Stimulated activated CD8-positive, alpha-beta memory T cell treated with anti-CD3 and anti-CD28 coated beads, Interleukin-15, amount 100 ng/mL, for 48 hours (primary cell): ENCODE data around the gene MBD3L5.
"Not testable (repeated sequence)": the region's sequence is repeated elsewhere in the genome, so short reads cannot be mapped to it uniquely, and the experiment has no call there.

Experiments used
- DNase-seq, 2 donors: peaks; one replicate each; pipeline ENCODE4 v3.0.0-alpha.2; 2020; ENCODE audit warnings: low read depth in 2 of 2

MBD3L5 gene

GRCh38 chr19:7052896-7053295 lies 22.5 kb downstream of the MBD3L5 start:
- DNase-seq = not testable (repeated sequence)

- DNase-seq = not testable (repeated sequence)
These were observed 24.4 kb downstream of the MBD3L5 start for GRCh38 chr19:7054635-7055368.

DNA sequence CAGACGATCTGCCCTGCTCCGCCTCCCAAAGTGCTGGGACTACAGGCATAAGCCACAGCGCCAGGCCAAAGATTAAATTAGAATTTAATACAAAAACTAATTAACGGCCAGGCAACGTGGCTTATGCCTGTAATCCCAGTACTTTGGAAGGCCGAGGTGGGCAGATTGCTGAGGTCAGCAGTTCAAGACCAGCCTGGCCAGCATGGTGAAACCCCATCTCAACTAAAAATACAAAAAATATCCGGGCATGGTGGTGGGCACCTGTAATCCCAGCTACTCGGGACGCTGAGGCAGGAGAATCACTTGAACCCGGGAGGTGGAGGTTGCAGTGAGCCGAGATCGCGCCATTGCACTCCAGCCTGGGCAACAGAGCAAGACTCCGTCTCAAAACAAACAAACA lies 25.3 kb downstream of the MBD3L5 start:
- not testable (repeated sequence) for DNase-seq

DNA sequence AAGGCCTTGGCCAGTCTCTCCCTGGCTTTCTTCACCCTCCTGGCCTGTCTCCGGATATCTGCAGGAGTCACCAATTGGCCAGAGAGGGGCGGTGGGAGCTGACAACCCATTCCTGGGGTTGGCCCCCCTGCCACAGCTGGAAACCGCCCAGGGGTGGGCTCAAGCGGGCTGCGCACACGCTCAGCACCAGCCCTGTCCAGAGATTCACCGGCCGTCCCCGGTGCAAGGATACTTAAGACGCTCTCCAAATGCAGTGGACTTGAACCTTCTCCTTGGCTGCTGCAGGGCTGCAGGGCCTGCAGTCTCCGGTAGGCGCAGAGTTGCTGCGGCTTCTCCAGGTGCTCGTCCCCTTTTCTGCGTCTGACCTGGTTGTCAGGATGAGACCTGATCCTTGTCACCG lies 26.0 kb downstream of the MBD3L5 start:
- not testable (repeated sequence) for DNase-seq

- DNase-seq = not testable (repeated sequence)
These were observed 28.2 kb downstream of the MBD3L5 start, which contains the start of gene MBD3L3 for GRCh38 chr19:7058576-7058975. TSS of gene MBD3L3 (minus strand) at chr19:7058676. CDS start at chr19:7058605, 71 bp downstream.

DNA sequence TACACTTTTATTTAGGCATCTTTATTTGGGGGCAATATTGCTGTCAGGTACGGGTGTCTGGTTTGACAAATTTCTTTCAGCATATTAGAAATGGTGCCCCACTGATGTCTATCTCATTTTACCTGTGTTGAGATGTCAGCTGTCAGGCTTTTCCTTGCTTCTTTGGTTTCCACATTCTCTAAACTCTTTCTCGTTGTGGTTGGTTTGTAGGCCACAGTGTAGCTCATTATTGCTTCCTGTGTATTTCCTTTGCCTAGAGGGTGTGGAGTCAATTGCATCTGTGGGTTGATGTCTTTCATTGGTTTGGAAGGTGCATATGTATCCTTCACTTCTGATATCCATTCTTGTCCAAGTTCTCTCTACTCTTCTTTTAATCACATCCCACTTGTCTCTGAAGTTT lies 29.6 kb downstream of the MBD3L5 start:
- not testable (repeated sequence) for DNase-seq

DNA sequence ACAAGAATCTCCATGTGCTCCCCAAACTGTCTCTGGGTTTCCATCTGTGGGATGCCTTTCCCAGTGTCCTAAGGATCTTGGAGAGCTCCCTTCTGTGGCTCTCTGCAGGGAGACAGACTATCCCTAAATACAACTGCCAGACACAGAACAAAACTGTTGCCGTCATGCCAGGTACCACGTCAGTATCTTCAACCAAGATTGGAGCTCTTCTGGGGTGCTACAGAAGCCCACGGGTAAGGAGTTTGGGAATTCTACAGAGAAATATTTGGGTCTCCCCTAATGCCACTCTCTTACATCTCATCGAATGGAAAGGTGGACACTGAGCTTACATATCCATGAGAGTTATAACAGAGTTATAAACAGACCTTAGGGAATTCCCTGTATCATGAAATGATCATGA lies 33.0 kb downstream of the MBD3L5 start:
- no peak for DNase-seq

DNA sequence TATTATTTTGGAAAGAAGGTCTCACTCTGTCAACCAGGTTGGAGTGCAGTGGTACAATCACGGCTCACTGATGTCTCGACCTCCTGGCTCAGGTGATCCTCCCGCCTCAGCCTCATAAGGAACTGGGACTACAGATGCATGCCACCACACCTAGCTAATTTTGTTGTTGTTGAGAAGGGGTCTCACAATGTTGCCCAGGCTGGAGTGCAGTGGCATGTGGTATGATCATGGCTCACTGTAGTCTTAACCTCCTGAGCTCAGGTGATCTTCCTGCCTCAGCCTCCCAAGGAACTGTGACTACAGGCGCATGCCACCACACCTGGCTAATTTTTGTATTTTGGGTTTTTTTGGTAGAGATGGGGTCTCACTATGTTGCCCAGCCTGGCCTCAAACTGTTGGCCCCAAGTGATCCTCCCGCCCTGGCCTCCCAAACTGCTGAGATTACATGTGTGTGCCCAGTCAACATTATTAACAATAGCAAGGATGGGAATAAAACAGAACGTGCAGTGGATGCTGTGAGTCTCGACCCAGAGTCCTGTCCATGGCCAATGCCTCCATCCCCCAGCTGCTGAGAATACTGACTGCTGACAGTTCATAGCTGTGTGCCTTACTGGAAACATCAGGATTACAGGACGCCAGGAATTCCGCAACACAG lies 33.5 kb downstream of the MBD3L5 start:
- DNase-seq = no peak

DNA sequence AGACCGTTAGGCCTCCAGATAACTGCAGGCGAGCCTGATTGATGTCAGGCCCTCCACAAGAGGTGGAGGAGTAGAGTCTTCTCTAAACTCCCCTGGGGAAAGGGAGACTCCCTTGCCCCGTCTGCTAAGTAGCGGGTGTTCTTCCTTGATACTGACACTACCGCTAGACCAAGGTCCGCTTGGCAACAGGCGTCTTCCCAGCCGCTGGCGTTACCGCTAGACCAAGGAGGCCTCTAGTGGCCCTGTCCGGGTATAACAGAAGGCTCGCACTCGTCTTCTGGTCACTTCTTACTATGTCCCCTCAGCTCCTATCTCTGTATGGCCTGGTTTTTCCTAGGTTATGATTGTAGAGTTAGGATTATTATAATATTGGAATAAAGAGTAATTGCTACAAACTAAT lies 36.7 kb downstream of the MBD3L5 start:
- DNase-seq = not testable (repeated sequence)

DNA sequence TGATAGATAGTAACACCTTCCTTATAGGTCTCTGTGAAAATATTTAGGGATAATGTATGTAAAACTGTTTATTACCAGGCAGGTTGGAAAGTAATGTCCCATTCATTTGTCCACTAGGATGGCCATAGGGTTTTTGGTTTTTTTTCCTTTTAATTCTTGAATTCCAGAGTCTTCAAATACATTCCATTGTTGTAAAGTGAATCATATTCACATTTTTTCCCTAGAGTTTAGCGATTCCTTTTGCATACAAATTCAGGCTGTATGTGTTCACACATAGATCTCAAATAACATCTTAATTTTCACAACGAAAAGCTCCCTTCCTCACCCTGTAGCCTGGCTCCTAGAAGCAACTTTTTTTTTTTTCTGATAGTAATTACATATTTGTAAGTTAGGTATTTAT lies 37.3 kb downstream of the MBD3L5 start:
- DNase-seq = no peak

DNA sequence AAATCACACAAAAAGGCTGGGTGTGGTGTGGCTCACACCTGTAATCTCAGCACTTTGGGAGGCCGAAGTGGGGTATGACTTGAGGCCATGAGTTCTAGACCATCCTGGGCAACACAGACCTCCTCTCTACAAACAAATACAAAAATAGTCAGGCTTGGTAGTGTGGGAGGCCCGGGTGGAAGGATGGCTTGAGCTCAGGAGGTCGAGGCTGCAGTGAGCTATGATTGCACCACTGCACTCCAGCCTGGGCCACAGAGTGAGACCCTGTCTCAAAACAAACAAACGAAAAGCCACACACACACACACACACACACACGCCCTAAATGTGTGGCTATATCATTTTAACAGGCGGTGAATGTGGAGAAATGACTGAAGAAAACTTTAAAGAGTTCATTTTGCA lies 38.2 kb downstream of the MBD3L5 start:
- no peak for DNase-seq

GRCh38 chr19:7069042-7069903 lies 38.9 kb downstream of the MBD3L5 start, which contains the start of gene ZNF557:
TSS of gene ZNF557 (plus strand) at chr19:7069703. CDS start at chr19:7075075, 5,372 bp downstream.
- DNase-seq = peak; percentile 95 to 96

DNA sequence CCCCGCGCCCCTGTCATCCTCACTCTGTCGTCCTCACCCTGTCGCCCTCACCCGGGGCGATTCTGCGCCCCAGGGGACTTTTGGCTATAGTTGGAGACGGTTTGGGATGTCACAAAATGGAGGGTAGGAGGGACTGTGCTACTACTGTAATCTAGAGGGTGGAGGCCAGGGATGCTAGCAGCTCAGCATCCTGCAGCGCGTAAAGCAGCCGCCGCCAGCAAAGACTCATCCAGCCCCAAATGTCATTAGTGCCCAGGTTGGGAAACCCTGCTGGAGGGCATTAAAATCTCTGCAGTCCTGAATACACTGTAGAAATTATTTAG lies 39.5 kb downstream of the MBD3L5 start:
- no peak for DNase-seq

DNA sequence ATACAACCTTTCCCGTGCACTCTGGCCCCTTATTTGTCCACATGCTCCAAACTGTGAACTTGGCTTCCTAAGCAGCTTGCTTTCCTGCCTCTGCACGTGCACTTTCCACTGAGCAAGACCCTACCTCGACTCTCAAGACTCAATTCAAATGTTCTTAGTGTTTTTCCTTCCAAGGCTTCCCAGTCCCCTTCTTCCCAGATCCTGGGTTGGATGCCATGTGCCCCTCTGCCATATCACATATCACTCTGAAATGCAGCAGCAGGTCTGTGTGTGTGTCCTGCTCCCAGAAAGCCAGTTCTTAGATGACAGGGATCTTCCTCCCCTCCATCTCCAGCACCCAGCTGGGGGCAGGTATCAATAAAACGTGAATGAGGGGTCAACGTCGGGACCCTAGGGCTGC lies 42.2 kb downstream of the MBD3L5 start:
- DNase-seq = no peak

- no peak for DNase-seq
These were observed 44.4 kb downstream of the MBD3L5 start for GRCh38 chr19:7074705-7075282.

DNA sequence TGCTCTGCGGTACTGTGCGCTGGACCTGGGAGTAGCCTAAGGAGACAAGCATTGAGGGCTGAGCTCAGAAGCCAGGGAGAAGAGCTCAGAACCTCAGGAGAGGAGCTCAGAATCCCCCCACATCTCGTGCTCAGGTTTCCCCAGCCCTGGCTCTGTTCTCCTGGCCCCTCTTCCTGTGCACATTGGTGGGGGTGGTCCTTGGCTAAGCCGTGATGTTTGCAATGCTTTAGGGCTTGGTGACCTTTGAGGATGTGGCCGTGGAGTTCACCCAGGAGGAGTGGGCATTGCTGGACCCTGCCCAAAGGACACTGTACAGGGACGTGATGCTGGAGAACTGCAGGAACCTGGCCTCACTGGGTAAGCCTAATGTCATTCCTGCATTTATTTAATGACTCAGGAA lies 45.8 kb downstream of the MBD3L5 start:
- DNase-seq = no peak

DNA sequence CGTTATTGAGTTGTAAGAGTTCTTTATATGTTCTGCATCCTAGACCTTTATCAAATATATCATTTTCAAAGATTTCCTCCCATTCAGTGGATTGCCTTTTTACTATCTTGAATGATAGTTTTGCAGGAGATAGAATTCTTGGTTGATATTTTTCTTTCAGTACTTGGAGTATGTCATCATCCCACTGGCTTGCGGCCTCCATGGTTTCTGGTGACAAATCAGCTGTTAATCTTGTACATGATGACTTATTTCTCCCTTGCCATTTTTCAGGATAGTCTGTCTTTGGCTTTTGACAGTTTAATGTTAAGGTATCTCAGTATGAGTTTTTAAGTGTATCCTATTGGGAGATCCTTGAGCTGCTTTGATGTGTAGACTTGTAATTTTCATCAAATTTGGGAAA lies 47.6 kb downstream of the MBD3L5 start:
- no peak for DNase-seq
